ENCODE measurements around the gene EED.
A peak's percentile ranks its signal among the peaks of the same experiment; 100 is the strongest.
"Not testable (repeated sequence)": the region's sequence is repeated elsewhere in the genome, so short reads cannot be mapped to it uniquely, and the experiment has no call there.

The EED gene

DNA sequence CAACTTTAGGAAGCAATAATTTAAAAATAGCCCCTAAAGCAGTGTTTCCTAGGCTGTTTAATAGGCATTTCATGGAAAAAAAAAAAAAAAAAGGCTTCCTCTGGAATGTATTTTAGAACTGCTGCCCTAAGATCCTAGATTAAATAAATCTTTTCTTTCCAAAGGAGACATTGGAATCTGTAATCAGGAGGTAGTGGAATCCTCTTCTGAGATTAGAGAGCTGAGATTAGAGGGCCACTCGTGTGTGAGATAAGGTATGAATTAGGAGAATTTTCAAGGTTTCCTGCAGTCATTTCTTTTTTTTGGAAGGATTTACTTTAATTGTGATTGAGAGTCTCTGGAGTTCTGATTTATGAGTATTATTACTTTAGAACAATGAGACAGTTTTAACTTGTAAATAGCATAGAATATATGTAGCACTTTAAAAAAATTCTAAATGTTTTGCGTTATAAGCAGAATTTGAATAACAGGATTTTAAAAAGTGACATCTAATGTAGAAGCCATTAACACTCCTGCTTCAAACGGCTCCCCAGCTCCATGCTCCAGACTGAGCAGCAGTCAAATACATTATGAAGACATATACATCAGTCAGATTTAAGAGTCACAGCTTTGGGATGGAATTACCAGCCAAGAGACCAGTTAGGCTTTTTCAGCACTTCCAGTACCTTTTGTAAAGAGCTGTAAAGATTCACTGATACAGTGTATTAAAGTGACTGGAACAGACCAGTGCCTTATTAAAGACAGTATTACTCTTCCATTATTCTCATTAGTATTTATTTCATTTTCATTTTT, 5.0 kb downstream of the EED start:
- no peak for DNase-seq

DNA sequence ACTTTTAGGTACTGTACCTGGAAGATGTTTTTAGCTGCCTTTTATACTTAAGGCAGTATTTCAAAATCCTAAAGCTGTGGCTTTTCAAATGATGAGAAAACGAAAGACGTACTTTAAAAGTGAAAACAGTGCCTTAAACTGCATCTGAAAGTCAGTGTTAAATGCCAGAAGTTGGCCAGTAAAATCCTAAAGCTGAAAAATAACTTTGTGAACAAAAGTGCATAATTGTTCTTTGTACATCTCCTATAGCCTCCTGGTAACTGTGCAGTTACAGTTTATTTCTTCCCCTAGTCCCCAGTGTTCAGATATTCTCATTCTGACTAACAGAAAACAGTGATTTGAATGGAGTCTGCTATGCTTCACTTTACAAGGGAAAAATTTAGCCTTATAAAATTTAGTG, 6.8 kb downstream of the EED start:
- DNase-seq: no peak

GRCh38 chr11:86255896-86256295, 11.3 kb downstream of the EED start:
- DNase-seq: no peak

GRCh38 chr11:86256608-86257007, 12.1 kb downstream of the EED start:
- DNase-seq: no peak

DNA sequence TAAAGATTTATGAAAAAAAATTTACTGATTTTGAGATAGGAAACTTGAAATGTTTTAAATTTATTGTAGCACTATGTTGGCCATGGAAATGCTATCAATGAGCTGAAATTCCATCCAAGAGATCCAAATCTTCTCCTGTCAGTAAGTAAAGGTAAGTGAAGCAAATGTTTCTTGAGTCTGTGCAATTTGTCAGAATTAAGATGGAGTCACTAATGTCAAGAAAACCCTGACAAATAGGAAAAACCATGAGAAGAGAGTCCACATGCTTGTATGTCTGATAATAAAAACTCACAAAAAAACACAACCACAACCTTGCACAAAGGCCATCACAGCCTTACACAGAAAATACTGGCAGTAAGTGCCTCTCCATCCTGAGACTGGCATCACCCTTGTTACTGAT, 12.9 kb downstream of the EED start:
- no peak for DNase-seq

- DNase-seq: no peak
Measured at GRCh38 chr11:86259730-86260129, 15.2 kb downstream of the EED start.

- no peak for DNase-seq
Measured at GRCh38 chr11:86261328-86261727, 16.8 kb downstream of the EED start.

DNA sequence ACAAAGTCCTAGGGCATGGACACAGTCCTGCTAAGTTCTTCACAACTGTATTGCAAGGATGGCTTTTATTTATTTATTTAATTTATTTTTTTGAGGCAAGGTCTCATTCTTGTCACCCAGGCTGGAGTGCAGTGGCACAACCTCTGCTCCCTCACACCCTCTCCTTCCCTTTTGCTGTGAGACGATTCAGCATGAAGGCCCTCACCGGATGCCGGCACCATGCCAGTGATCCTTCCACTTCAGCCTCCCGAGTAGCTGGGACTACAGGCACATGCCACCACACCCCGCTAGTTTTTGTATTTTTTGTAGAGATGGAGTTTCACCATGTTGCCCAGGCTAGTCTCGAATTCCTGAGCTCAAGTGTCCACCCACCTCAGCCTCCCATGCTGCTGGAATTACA, 17.8 kb downstream of the EED start:
- no peak for DNase-seq

DNA sequence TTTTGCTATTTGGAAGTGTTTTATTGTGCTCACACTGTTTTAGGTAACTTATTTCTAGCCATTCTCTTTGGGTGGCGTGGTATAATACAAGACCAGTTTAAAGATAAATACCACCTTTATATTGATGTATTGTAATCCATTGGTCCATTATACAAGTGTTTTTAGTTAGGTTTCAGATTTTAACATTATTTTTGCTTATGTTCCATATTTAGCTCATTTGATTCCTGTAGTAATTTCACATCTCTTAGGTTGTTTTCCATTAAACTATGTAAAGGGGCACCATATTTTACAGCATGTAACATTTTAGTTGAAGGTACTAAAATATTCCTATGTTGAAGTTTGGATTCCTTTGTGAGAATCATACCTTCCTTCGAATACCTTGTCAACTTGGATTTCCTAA, 20.1 kb downstream of the EED start:
- no peak for DNase-seq

- DNase-seq: no peak
Measured at GRCh38 chr11:86265194-86265593, 20.6 kb downstream of the EED start.

DNA sequence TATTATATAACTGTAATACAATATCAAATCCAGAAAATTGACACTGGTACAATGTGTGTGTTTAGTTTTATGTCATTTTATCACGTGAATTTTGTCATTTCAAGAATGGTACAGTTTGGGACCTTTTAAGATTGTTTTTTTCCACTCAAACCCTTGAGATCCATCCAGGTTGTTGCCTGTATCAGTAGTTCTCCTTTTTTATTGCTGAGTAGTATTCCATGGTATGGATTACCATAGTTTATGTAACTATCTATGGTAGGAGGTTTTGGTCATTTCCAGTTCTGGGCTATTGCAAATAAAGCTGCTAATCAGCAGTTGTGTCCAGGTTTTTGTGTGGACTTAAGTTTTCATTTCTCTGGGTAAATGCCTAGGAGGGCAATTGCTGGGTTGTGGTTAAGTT, 25.1 kb downstream of the EED start:
- no peak for DNase-seq

DNA sequence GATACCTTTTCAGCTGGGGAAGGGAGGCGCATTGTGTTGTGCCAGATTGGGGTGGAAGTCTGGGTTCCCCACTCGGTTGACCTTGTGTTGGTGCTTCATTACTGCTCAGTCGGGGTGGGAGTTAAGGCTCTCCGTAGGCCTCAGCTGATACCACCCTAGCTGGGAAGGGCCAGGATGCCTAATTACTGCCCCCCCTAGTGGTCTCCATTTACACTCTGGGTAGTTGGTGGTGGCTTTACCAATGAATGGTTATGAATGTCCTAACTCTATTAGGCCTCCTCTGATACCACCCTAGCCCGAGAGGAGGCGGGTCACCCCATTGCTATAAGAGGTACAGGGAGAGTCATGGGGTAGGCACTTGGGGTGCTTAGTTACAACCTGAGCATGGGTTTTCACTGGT, 29.9 kb downstream of the EED start:
- DNase-seq: no peak

- DNase-seq: no peak
Measured at GRCh38 chr11:86274999-86275398, 30.4 kb downstream of the EED start.

- no peak for DNase-seq
Measured at GRCh38 chr11:86275493-86276370, 31.2 kb downstream of the EED start.

DNA sequence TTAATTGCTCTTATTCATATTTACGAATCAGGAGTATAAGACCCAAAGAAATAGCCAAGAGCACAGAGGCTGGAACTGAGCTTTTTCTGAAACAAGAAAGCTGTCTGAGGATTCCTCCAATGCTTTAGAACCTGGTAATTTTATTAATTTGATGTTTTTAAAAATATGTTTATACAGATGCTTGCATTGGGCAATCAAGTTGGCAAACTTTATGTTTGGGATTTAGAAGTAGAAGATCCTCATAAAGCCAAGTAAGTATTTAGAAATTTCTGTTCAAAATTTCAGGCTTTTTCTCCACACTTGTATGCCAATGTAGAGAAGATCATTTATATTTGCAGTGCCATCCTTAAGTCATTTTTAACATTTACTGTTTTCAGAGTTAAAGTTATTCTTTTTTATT, 33.2 kb downstream of the EED start:
- DNase-seq: no peak

- no peak for DNase-seq
Measured at GRCh38 chr11:86278226-86278625, 33.7 kb downstream of the EED start.

DNA sequence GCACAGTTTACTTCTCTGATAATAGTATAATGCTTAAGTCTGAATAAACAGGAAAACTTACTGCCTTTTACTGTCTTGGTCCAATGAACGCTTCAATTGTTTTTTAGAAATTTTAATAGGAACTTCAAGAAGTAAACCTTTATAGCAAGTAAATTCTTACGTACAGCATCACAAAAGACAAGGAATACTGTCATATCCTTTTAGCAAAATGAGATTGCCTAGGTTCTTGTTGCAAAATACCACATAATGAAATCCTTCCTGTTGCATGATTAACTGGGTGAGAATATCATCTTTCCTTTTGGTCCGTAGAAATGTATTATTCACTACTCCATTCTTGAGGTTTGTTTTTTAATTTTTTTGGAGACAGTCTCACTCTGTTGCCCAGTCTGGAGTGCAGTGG, 35.2 kb downstream of the EED start:
- DNase-seq: no peak

DNA sequence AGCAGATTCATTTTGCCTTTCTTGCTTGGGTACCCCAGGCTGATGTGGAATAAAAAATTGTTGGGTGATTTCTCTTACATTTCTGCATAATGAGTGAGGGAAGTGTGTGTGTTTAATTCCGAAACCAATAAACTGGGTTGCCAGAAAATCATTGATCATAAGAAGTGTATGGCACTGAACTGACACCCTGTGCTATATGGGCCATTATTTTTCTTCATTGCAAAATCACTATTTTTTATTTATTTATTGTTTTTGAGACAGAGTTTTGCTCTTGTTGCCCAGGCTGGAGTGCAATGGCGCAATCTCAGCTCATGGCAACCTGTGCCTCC, 42.9 kb downstream of the EED start:
- no peak for DNase-seq

- DNase-seq: no peak
Measured at GRCh38 chr11:86288776-86289507, 44.4 kb downstream of the EED start.

DNA sequence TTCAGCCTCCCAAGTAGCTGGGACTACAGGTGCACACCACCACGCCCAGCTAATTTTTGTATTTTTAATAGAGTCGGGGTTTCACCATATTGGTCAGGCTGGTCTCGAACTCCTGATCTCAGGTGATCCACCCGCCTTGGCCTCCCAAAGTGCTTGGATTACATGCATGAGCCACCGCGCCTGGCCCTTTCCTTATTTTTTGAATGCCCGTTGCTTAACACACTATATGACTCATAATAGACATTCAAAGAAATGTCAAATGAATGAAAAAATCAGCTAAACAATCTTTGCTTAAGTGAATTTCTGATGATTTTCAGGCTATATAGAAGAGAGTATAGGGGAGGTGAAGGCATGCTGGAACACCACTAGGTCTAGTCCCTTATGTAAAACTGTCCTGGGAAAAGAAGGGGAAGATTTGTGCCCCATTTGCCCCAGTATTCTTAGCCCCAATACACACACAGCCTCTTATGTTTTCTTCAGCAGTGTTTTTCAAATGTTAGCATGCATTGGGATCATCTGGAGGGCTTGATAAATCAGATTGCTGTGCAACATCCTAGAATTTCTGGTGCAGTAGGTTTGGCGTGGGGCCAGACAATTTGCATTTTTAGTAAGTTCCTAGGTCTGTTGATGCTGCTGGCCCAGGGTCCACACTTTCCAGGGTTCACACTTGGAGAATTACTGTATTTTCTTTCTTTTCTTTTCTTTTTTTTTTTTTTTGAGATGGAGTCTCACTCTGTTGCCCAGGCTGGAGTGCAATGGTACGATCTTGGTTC, 45.1 kb downstream of the EED start:
- DNase-seq: not testable (repeated sequence)

- peak; percentile 48 for DNase-seq
Measured at GRCh38 chr11:86291466-86292262, 47.1 kb downstream of the EED start.
